HEK293 (cell line): ENCODE data around the gene ATP10A.

ENCODE experiments used
- CTCF ChIP-seq: fragments of 450-650 bp; formaldehyde crosslinking; IDR thresholded peaks from 2 replicates; pipeline ENCODE4 v1.5.1; 2016; ENCODE audit warnings: missing biosample characterization, missing genetic modification characterization
- HOXA7 ChIP-seq: sonication (generic); formaldehyde crosslinking; IDR thresholded peaks from 2 replicates; pipeline ENCODE4 v1.8.1; 2022; ENCODE audit warnings: missing genetic modification reagents, borderline replicate concordance
- SP2 ChIP-seq: fragments of 450-650 bp; formaldehyde crosslinking; IDR thresholded peaks from 2 replicates; pipeline ENCODE4 v1.5.1; 2016; ENCODE audit warnings: missing biosample characterization, missing genetic modification characterization
- ZBTB7A ChIP-seq: fragments of 450-650 bp; formaldehyde crosslinking; IDR thresholded peaks from 2 replicates; pipeline ENCODE4 v1.5.1; 2016; ENCODE audit warnings: low read depth, missing biosample characterization, missing genetic modification characterization
- ZNF211 ChIP-seq: fragments of 450-650 bp; formaldehyde crosslinking; IDR thresholded peaks from 2 replicates; pipeline ENCODE4 v1.5.1; 2016; ENCODE audit warnings: low read depth, missing biosample characterization, missing genetic modification characterization
- ZNF239 ChIP-seq: fragments of 450-650 bp; formaldehyde crosslinking; IDR thresholded peaks from 2 replicates; pipeline ENCODE4 v1.5.1; 2016; ENCODE audit warnings: missing biosample characterization, missing genetic modification characterization
- ZNF311 ChIP-seq: fragments of 450-650 bp; formaldehyde crosslinking; IDR thresholded peaks from 2 replicates; pipeline ENCODE4 v1.5.1; 2017; ENCODE audit warnings: missing biosample characterization, missing genetic modification characterization, borderline replicate concordance
- ZNF324 ChIP-seq: fragments of 450-650 bp; formaldehyde crosslinking; IDR thresholded peaks from 2 replicates; pipeline ENCODE4 v1.5.1; 2016; ENCODE audit warnings: missing biosample characterization, missing genetic modification characterization
- ZNF423 ChIP-seq: fragments of 450-650 bp; formaldehyde crosslinking; IDR thresholded peaks from 2 replicates; pipeline ENCODE4 v1.5.1; 2016; ENCODE audit warnings: missing biosample characterization, missing genetic modification characterization

GRCh38 chr15:25673351-25673750 lies 189.8 kb downstream of the ATP10A start:
- TF ChIP-seq CTCF (tag by site-specific recombination) (no peak), ZNF311 (tag by site-specific recombination) (no peak), ZNF423 (tag by site-specific recombination) (no peak), ZNF239 (tag by site-specific recombination) (no peak), HOXA7 (CRISPR knock-in tag) (no peak), ZNF211 (no peak), ZNF324 (tag by site-specific recombination) (no peak), SP2 (tag by site-specific recombination) (no peak), ZBTB7A (tag by site-specific recombination) (no peak)
